GM12872 (cell line): ENCODE measurements around the gene DCAF7.

Source experiments
- TF ChIP-seq, protein P1 (sequence below): IDR thresholded peaks from 3 replicates; pipeline ENCODE4 v1.5.1; 2011; ENCODE audit warnings: low read depth, mild to moderate bottlenecking, low read length, moderate library complexity; ENCODE audit not compliant: insufficient read depth

Gene DCAF7, protein sequence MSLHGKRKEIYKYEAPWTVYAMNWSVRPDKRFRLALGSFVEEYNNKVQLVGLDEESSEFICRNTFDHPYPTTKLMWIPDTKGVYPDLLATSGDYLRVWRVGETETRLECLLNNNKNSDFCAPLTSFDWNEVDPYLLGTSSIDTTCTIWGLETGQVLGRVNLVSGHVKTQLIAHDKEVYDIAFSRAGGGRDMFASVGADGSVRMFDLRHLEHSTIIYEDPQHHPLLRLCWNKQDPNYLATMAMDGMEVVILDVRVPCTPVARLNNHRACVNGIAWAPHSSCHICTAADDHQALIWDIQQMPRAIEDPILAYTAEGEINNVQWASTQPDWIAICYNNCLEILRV

DNA sequence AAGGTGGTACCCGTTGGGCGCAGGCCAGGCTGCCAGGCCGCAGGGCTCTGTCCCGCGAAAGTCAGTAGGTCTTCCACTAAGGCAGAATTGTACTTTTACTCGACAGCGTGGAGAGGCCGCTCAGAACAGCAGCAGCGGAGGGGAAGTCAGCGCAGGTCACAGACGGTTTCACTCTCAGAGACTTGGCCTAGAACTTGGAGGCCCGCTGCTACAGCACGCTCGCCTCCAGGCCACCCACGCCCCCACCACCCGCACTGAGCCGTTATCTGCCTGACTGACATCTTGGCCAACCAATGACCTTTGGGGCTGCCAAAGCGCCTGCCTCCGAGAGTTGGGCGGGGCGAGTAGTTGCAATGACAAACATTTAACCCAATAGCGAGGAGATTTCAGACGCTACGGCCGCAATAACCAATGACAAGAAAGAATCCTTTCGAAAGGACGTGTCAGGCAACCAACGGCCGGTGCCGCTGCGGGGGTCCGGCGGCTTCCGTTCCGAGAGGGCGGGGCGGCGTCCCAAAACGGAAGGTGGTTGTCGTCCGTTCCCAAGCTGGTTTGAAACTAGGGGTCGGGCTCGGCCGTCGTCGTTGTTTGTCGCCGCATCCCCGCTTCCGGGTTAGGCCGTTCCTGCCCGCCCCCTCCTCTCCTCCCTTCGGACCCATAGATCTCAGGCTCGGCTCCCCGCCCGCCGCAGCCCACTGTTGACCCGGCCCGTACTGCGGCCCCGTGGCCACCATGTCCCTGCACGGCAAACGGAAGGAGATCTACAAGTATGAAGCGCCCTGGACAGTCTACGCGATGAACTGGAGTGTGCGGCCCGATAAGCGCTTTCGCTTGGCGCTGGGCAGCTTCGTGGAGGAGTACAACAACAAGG lies at the start of gene DCAF7:
Gene DCAF7, plus strand, starts transcription at position 532 of the 871 bp plus-strand sequence. Its CDS starts 201 bp downstream, at position 733.
- TF ChIP-seq, protein P1, sequence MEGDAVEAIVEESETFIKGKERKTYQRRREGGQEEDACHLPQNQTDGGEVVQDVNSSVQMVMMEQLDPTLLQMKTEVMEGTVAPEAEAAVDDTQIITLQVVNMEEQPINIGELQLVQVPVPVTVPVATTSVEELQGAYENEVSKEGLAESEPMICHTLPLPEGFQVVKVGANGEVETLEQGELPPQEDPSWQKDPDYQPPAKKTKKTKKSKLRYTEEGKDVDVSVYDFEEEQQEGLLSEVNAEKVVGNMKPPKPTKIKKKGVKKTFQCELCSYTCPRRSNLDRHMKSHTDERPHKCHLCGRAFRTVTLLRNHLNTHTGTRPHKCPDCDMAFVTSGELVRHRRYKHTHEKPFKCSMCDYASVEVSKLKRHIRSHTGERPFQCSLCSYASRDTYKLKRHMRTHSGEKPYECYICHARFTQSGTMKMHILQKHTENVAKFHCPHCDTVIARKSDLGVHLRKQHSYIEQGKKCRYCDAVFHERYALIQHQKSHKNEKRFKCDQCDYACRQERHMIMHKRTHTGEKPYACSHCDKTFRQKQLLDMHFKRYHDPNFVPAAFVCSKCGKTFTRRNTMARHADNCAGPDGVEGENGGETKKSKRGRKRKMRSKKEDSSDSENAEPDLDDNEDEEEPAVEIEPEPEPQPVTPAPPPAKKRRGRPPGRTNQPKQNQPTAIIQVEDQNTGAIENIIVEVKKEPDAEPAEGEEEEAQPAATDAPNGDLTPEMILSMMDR = no peak

DNA sequence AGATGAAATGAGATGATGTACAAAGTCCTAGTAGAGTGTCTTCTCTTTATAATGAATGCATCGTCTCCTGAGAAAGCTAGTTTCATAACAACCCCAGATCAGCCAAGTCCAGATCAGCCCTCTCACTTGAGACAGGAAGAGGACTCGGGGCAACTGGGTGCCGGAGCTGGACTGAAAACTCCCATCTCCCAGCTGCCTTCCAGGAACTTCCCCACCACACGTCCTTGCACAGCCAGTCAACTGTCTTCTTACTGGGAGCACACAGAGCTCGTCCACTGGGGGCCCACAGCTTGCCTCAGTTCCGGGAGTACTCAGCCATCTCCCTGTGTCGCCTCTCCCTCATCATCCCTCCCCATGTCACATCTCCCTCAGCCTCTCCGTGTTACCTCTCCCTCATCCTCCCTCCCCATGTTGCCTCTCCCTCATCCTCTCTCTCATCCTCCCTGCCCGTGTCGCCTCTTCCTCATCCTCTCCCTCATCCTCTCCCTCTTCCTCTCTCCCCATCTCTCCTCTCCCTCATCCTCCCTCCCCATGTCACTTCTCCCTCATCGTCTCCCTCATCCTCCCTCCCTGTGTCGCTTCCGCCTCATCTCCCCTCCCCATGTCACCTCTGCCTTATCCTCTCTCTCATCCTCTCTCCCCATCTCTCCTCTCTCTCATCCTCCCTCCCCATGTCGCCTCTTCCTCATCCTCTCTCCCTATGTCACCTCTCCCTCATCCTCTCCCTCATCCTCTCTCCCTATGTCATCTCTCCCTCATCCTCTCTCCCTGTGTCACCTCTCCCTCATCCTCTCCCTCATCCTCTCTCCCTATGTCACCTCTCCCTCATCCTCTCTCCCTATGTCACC lies 49.5 kb upstream of the DCAF7 start:
- TF ChIP-seq, protein P1 = no peak

DNA sequence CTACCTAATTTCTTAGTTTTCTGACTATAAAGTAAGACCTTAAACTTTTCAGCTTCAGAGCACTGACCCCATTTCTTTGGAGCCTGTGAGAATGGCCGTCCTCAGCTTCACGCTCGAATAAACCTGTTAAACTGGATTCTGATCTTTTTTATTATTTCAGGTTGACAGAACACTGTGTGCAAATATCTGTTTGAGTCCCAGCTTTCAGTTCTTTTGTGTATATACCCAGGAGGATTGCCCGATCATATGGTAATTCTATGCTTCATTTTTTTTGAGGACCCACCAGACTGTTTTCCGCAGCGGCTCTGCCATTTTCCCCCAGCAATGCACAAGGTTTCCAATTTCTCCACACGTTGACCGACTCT lies 47.0 kb upstream of the DCAF7 start:
- TF ChIP-seq, protein P1 = no peak

- TF ChIP-seq, protein P1 = no peak
These were observed 46.0 kb upstream of the DCAF7 start for GRCh38 chr17:63504261-63504660.

DNA sequence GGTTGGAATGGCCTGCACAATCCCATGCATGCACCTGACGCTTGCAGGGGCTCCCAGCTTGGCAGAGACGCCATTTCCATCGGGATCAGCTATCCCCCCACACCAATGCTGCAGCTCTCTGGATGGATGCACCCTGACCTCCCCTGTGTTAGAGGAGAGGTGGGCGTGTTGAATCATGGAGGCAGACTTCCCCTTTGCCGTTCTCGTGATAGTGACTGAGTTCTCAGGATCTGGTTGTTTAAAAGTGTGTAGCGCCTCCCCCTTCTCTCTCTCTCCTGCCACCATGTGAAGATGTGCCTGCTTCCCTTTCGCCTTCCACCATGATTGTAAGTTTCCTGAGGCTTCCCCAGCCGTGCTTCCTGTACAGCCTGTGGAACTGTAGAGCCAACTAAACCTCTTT lies 44.9 kb upstream of the DCAF7 start:
- TF ChIP-seq, protein P1 = no peak

- TF ChIP-seq, protein P1 = no peak
These were observed 43.6 kb upstream of the DCAF7 start for GRCh38 chr17:63506627-63507026.

- TF ChIP-seq, protein P1 = no peak
These were observed 38.9 kb upstream of the DCAF7 start for GRCh38 chr17:63511331-63511730.
